NCI-H446 treated with DMSO at 0.1 percent for 48 hours (cell line): ENCODE results near the gene ENTPD6.
A peak's percentile ranks its signal among the peaks of the same experiment; 100 is the strongest.
"Not testable (repeated sequence)": the region's sequence is repeated elsewhere in the genome, so short reads cannot be mapped to it uniquely, and the experiment has no call there.

Experiments
- DNase-seq: peaks from one replicate; lab custom pipeline; 2025; lab: John Stamatoyannopoulos, UW

ENTPD6 gene

DNA sequence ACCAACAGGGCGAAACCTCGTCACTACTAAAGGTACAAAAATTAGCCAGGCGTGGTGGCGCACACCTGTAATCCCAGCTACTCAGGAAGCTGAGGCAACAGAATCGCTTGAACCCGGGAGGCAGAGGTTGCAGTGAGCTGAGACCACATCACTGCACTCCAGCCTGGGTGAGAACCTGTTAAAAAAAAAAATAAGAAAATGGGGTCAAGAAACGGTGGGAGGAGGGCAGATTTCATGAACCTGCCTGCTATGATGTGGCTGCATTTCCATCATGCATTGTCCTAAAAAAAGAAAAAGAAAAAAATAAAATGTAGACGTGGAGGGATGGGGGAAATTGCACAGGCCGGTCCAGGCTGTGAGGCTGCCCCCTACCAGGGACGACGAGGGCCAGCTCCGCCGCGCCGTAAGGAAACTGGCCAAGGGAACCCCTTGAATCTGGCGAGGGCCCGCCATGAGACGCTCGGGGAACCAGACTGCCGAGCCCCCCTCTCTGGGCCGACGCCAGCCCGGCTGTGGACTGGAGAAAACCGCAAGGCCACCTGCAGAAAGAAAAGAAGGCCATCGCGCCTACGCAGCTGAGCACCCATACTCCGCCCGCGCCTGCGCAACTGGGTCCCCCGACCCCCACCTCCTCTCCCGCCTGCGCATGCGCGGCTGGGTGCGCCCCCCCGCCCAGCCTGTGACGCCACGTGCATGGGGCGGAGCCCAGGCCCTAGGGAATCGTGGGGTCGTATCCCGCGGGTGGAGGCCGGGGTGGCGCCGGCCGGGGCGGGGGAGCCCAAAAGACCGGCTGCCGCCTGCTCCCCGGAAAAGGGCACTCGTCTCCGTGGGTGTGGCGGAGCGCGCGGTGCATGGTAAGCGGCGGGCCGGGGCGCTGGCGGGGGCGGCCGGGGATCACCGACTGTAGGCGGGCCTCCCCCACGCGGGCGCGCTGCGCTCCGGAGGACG lies at the start of gene ENTPD6:
Gene ENTPD6, plus strand, starts transcription at position 699 of the 948 bp plus-strand sequence. CDS start 10,825 bp downstream, outside the sequence.
- DNase-seq: peak; percentile 71

GRCh38 chr20:25146976-25147375 lies 48.5 kb upstream of the ENTPD6 start:
- DNase-seq: no peak

DNA sequence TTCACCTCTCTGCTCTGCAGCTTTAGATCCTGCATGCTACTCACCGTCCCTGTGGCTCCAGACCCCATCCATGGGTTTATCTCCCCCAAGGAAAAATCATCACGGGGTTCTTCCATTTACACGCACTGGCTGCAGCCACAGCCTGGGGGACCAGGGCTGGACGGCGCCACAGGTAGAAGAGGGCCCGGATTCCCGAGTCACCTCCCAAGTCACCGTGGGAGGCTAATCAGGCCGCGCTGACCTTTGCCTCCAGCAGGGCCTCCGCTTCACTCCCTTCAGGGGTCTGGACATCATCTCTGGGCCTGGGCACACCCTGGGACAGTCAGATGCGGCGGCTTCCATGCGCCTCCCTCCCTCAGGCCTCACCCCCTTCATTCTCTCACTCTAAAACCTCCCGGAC lies 47.8 kb upstream of the ENTPD6 start:
- no peak for DNase-seq

- no peak for DNase-seq
Observed at GRCh38 chr20:25148181-25148981, 47.1 kb upstream of the ENTPD6 start.

GRCh38 chr20:25148982-25149846 lies 46.3 kb upstream of the ENTPD6 start:
- no peak for DNase-seq

GRCh38 chr20:25150016-25150415 lies 45.5 kb upstream of the ENTPD6 start:
- peak; percentile 57 for DNase-seq

DNA sequence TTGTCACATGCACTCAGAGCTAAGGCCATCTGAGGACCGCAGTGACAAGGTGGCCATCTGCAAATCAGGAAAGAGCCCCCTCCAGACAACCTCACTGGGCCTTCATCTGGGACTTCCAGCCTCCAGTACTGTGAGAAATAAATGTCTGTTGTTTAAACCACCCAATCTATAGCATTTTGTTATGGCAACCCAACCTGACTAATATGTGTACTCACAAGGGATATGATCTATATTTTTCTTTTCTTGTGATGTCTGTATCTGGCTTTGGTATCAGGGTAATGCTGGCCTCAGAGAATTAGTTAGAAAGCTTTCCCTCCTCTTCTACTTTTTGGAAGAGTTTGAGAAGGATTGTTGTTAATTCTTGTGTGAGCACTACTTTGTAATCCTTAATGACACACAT lies 37.5 kb upstream of the ENTPD6 start:
- no peak for DNase-seq

DNA sequence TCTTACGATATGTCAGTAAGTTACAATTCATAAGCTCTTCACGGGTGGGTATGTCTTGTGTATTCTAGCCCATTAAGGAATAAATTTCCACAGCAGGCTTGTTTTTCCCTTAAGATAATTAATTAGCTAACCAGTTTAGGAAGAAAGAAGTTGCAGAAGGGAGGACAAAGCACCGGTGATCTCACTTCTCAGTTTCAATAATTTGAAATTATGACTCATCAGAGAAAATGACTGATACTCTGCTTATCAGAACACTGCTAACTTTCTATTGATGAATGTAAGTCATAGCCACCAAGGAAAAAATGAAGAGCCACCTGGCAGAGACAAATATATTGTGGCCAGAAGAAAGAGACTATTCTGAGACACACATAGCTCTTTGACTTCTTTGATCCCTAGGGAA lies 35.0 kb upstream of the ENTPD6 start:
- DNase-seq: no peak

DNA sequence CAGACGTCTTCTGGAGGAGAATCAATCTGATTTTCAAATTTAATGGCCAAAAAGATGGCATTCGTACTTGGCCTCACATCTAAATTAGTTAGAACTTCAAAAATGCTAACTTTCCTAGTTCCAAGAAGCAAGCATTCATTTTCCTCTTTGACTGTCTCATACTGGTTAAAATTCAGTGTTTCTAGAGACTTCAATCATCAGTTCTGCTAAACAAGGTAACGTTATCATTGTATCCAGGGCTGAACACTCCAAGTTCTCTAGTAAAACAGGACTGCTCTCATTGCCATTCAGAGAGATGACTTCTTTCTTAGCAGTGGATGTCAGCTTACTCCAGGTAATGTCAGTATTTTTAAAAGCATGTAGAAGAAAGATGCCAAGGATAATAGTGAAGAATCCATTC lies 34.6 kb upstream of the ENTPD6 start:
- DNase-seq: no peak

- no peak for DNase-seq
Observed at GRCh38 chr20:25165128-25165527, 30.4 kb upstream of the ENTPD6 start.

DNA sequence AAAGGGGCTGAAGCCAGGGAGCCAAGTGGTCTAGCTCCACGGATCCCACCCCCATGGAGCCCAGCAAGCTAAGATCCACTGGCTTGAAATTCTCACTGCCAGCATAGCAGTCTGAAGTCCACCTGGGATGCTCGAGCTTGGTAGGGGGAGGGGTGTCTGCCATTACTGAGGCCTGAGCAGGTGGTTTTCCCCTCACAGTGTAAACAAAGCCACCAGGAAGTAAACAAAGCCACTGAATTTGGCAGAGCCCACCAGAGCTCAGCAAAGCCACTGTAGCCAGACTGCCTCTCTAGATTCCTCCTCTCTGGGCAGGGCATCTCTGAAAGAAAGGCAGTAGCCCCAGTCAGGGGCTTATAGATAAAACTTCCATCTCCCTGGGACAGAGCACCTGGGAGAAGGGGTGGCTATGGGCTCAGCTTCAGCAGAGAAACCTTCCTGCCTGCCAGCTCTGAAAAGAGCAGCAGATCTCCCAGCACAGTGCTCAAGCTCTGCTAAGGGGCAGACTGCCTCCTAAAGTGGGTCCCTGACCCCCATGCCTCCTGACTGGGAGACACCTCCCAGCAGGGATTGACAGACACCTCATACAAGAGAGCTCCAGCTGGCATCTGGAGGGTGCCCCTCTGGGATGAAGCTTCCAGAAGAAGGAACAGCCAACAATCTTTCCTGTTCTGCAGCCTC lies 29.3 kb upstream of the ENTPD6 start:
- not testable (repeated sequence) for DNase-seq

- no peak for DNase-seq
Observed at GRCh38 chr20:25173321-25173720, 22.2 kb upstream of the ENTPD6 start.

GRCh38 chr20:25173886-25174308 lies 21.6 kb upstream of the ENTPD6 start:
- DNase-seq: no peak

DNA sequence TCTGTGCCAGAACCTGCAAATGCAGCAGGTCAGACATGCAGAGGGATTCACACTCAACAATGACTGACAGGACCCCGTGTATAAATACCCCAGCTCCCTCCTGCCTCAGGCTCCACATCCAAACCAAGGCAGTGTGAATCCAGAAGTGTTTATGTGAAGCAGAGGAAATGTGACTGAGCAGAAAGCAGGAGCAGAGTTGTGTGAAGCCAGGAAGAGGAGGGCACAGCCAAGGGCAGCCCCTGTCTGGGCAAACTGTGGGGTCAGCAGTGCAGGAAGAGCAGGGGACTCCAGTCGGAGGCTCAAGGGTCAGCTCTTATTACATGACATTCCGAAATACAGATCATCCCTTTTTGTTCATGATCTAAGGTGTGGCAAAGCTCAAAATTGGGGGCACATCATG lies 19.3 kb upstream of the ENTPD6 start:
- DNase-seq: no peak

- DNase-seq: peak; percentile 18
Observed at GRCh38 chr20:25177890-25178321, 17.6 kb upstream of the ENTPD6 start.

DNA sequence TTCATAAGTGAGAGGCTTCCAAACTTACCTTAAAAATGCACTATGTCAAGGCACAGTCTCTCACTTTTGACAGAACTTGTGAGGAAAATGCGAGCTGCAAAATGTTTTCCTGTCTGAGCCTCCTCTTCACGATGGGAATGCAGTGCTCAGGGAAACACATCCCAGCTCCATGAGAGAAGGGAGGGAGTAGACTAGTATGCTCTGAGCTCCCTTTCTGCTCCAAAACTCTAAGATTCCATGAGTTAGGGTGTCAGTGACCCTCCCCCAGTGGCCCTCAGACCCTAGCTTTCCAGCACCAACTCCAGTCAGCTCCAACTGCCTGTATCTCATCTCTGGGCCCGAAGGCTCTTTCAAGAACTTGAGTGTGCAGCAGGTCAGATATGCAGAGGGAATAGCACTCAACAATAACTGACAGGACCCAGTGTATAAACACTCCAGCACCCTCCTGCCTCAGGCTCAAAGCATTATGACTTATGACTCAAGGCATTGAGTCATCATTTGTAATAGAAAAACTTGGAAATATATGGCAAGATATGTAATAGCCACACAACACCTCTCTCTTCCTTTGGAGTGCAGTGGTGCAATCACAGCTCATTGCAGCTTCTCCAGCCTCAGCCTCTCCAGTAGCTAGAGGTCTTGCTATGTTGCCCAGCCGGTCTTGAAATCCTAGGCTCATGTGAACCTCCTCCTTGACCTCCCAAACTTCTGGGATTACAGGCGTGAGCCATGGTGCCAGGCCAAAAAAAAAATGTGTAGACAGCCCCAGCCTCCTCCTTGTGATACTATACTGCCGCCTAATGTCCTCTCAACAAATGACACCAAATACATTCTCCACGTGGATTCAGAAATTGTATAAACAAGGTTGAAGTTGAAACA lies 16.7 kb upstream of the ENTPD6 start:
- peak; percentile 15 for DNase-seq

GRCh38 chr20:25179439-25180089 lies 15.9 kb upstream of the ENTPD6 start:
- no peak for DNase-seq

GRCh38 chr20:25184391-25184790 lies 11.1 kb upstream of the ENTPD6 start:
- not testable (repeated sequence) for DNase-seq

GRCh38 chr20:25187220-25187619 lies 8.3 kb upstream of the ENTPD6 start:
- DNase-seq: no peak

DNA sequence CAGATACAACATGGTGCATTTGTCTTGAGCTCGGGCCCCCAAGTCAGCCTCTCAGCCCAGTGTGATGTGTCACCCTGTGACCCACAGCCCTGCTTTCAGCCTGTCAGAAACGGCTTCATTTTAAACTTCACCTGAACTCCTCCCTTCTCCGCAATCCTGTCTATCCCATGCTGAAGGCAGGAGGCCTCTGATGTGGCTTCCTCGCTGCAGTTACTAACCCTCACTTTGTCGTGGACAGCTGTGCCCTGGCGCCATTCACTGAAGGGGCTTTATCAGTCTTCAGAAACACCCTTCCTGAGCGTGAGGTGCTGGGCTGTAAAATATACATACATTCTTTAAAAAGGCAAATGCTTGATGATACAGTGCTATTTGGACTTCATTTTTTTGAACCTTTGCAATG lies 7.9 kb upstream of the ENTPD6 start:
- DNase-seq: no peak
